ENCODE data around the gene FAF1.

FAF1 gene

DNA sequence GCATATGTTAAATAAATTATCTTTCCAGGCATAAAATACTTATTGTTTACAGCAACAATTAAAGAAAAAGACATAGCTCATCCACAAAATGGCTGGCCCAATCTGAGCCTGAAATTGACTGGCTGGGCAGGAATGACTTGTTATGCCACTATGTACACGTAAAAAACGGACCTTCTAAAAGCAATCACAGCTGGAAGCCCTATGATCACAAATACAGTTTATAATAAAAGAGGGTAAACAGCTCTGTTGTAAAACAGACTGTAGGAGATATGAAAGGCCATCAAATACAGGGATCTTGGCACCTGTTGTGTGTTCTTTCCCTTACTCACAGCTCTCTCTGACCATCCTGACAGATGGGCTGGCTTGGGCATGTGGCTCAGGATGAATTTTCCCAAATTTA is 466.4 kb downstream of the FAF1 start:
- POLR2A ChIA-PET, result no interaction called here
- CTCF ChIA-PET, result no interaction called here
- DNase-seq (ENCODE audit: extremely low spot score), result no peak
- TF ChIP-seq SP1 (IDR thresholded peaks at IDR 0.05) (no peak), ZNF384 (IDR thresholded peaks at IDR 0.05) (no peak), ELF4 (IDR thresholded peaks at IDR 0.05) (no peak), L3MBTL2 (conservative IDR thresholded peaks at IDR 0.05) (no peak)

DNA sequence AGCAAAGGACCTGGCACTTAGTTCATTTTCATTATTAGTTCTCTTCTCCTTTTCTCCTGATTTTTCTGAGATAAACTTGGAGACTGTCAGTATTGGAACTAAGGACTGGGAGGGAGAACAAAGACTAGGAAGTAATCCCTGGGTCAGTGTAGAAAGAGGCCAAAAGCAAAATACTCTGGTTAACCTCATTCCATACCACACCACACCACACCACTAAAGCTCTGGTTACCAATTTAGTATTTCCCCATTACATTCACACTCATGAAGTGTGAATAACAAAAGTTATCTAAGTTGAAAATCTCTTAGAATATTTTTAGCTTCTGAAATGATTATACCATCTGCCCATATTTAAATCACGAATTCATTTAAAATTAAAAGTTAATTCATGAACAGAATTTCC is 467.9 kb downstream of the FAF1 start:
- ChIA-PET CTCF (no interaction called here), POLR2A (no interaction called here)
- TF ChIP-seq ARNT (IDR thresholded peaks at IDR 0.05), result no peak
- TF ChIP-seq, protein P1, sequence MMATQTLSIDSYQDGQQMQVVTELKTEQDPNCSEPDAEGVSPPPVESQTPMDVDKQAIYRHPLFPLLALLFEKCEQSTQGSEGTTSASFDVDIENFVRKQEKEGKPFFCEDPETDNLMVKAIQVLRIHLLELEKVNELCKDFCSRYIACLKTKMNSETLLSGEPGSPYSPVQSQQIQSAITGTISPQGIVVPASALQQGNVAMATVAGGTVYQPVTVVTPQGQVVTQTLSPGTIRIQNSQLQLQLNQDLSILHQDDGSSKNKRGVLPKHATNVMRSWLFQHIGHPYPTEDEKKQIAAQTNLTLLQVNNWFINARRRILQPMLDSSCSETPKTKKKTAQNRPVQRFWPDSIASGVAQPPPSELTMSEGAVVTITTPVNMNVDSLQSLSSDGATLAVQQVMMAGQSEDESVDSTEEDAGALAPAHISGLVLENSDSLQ (IDR thresholded peaks at IDR 0.05), result no peak
- no peak for TF ChIP-seq HDGF (IDR thresholded peaks at IDR 0.05; ENCODE audit: borderline replicate concordance)
- no peak for TF ChIP-seq L3MBTL2 (conservative IDR thresholded peaks at IDR 0.05)
- TF ChIP-seq FOXK2 (IDR thresholded peaks at IDR 0.05), result no peak
- TF ChIP-seq FOXM1 (IDR thresholded peaks at IDR 0.05; ENCODE audit: borderline replicate concordance), result no peak
- no peak for TF ChIP-seq NFRKB (IDR thresholded peaks at IDR 0.05)
- no peak for TF ChIP-seq SUZ12 (IDR thresholded peaks at IDR 0.05)
- TF ChIP-seq ZNF384 (IDR thresholded peaks at IDR 0.05), result no peak
- no peak for TF ChIP-seq TARDBP (IDR thresholded peaks at IDR 0.05)
- no peak for TF ChIP-seq CTBP1 (IDR thresholded peaks at IDR 0.05; ENCODE audit: borderline replicate concordance)
- DNase-seq (ENCODE audit: extremely low spot score), result no peak

DNA sequence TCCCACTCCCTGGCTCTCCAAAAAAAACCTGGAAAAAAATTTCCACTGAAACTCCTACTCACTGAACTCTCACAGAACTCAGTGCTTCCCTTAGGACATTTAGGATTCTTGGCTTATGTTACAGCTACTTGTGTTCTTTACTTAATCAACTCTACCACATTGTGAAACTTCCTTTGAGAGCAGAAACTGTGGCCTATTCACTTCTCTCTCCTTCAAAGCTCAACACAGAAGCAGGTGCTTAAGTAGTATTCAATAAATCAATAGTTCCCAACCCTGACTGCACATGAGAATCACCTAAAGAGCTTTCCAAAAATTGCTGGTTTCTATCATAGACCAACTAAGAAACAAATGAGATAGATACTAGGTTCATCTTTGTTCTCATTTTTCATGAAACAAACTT is 468.9 kb downstream of the FAF1 start:
- TF ChIP-seq NFRKB (IDR thresholded peaks at IDR 0.05), result no peak
- TF ChIP-seq, protein P1 (IDR thresholded peaks at IDR 0.05), result no peak
- no peak for TF ChIP-seq FOXA1 (IDR thresholded peaks at IDR 0.05)
- no peak for TF ChIP-seq SUZ12 (IDR thresholded peaks at IDR 0.05)
- TF ChIP-seq ZNF384 (IDR thresholded peaks at IDR 0.05), result no peak
- no peak for TF ChIP-seq BHLHE40 (IDR thresholded peaks at IDR 0.05; ENCODE audit: borderline replicate concordance)
- TF ChIP-seq FOXK2 (IDR thresholded peaks at IDR 0.05), result no peak
- no peak for DNase-seq (ENCODE audit: extremely low spot score)
- CTCF ChIA-PET, result no interaction called here
- POLR2A ChIA-PET, result no interaction called here

DNA sequence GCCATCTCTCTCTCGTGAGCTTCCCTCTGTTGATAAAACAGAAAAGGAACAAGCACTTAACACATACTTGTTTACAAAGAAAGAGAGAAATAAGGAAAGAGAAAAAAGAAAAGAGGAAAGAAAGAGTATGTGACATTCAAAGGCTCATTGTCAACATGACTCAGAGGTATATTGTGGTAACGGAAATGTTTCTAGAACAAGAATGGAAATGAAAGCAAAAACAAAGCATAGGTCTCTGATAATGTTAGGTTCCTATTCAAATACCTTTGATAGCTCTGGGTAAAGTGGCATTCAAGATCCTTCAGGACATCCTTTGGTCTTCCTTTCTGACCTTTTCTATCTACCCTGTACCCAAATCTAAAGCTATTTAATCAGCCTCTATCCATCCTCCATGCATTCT is 469.4 kb downstream of the FAF1 start:
- no peak for DNase-seq (ENCODE audit: extremely low spot score)
- POLR2A ChIA-PET, result no interaction called here
- CTCF ChIA-PET, result no interaction called here
- TF ChIP-seq ELF4 (IDR thresholded peaks at IDR 0.05) (no peak), FOXM1 (IDR thresholded peaks at IDR 0.05; ENCODE audit: borderline replicate concordance) (no peak), FOXA1 (IDR thresholded peaks at IDR 0.05) (no peak), CTBP1 (IDR thresholded peaks at IDR 0.05; ENCODE audit: borderline replicate concordance) (no peak), SP1 (IDR thresholded peaks at IDR 0.05) (no peak), LEF1 (IDR thresholded peaks at IDR 0.05; ENCODE audit: borderline replicate concordance) (no peak), HDGF (IDR thresholded peaks at IDR 0.05; ENCODE audit: borderline replicate concordance) (no peak), L3MBTL2 (conservative IDR thresholded peaks at IDR 0.05) (no peak), ZNF384 (IDR thresholded peaks at IDR 0.05) (no peak)
- TF ChIP-seq, protein P1 (IDR thresholded peaks at IDR 0.05), result no peak

DNA sequence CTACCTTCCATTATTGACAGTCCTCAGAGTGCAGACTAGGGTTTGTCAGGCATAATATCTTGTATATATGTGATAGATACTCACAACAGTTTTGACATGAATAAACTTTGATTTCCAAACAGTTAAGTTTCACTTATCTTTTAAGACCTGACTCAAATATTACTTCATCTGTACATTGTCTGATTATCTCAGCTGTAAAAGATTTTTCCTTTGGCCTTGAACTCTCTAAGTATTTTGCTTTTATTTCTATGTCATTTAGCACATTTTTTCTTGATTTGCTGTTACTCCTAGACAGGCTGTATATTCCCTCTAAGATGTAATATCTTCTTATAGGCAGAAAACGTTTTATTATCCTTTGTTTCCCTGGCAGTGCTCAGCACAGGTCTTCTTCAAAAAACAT is 471.2 kb downstream of the FAF1 start:
- no peak for DNase-seq (ENCODE audit: extremely low spot score)
- TF ChIP-seq CTBP1 (IDR thresholded peaks at IDR 0.05; ENCODE audit: borderline replicate concordance), result no peak
- CTCF ChIA-PET, result no interaction called here
- POLR2A ChIA-PET, result no interaction called here

DNA sequence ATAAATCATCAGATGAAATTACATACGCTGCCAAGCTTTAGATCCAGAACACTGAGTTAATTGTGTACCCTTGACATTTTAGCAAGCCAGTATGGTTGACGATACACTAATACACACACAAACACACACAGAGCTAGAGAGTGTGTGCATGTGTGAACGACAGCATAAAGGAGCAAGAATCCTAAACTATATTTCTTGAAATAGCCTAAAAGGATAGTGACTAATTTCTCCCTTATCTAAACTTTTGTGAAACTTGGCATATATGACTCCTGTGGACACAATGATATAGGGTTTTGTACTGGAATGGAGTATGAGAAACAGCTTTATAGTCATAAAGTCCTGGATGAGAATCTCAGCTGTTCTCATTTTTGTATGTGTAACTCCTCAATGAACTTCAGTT is 471.7 kb downstream of the FAF1 start:
- no peak for DNase-seq (ENCODE audit: extremely low spot score)
- TF ChIP-seq NFRKB (IDR thresholded peaks at IDR 0.05), result no peak
- no peak for TF ChIP-seq FOXM1 (IDR thresholded peaks at IDR 0.05; ENCODE audit: borderline replicate concordance)
- TF ChIP-seq LEF1 (IDR thresholded peaks at IDR 0.05; ENCODE audit: borderline replicate concordance), result no peak
- TF ChIP-seq CTBP1 (IDR thresholded peaks at IDR 0.05; ENCODE audit: borderline replicate concordance), result no peak
- TF ChIP-seq FOXA1 (IDR thresholded peaks at IDR 0.05), result no peak
- TF ChIP-seq BHLHE40 (IDR thresholded peaks at IDR 0.05; ENCODE audit: borderline replicate concordance), result no peak
- CTCF ChIA-PET, result no interaction called here
- POLR2A ChIA-PET, result no interaction called here

DNA sequence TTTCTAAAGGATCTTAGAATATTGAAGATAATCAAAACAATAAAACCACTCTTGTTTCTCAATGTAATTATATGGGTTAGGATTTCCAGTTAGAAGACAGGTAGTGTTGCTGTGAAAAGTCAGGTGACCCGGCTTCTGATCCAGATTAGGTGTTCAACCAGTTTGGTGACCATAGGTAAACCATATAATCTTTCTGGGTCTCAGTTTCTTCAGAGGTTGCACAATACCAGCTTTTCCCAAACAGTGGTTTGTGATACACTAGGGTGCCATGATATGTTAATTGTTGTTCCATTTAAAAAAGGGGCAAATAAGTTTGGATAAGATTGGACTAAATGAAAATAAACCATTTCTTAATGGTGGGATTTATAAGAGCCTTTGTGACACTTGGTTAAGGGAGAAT is 472.3 kb downstream of the FAF1 start:
- ChIA-PET CTCF (no interaction called here), POLR2A (no interaction called here)
- TF ChIP-seq CTBP1 (IDR thresholded peaks at IDR 0.05; ENCODE audit: borderline replicate concordance) (no peak), LEF1 (IDR thresholded peaks at IDR 0.05; ENCODE audit: borderline replicate concordance) (no peak), FOXA1 (IDR thresholded peaks at IDR 0.05) (no peak), SP1 (IDR thresholded peaks at IDR 0.05) (no peak), ZNF384 (IDR thresholded peaks at IDR 0.05) (no peak), BHLHE40 (IDR thresholded peaks at IDR 0.05; ENCODE audit: borderline replicate concordance) (no peak), FOXM1 (IDR thresholded peaks at IDR 0.05; ENCODE audit: borderline replicate concordance) (no peak), SUZ12 (IDR thresholded peaks at IDR 0.05) (no peak), L3MBTL2 (conservative IDR thresholded peaks at IDR 0.05) (no peak), TARDBP (IDR thresholded peaks at IDR 0.05) (no peak)
- no peak for DNase-seq (ENCODE audit: extremely low spot score)
